Epithelial cell of esophagus (primary cell): Measurements from ENCODE around the gene COL16A1.

Source experiments
- DNase-seq: peaks from one replicate; pipeline ENCODE4 v3.0.0; 2010; ENCODE audit warnings: low read depth
- H3K4me3 ChIP-seq: 2 replicates; pipeline ENCODE4 v1.5.1; 2011; ENCODE audit warnings: mild to moderate bottlenecking, low read length, control low read depth
- CTCF ChIP-seq: IDR thresholded peaks from 2 replicates; pipeline ENCODE4 v1.5.1; 2011; ENCODE audit warnings: low read depth, mild to moderate bottlenecking, low read length, control low read depth, inconsistent platforms; ENCODE audit not compliant: insufficient read depth; ENCODE audit errors: missing control alignments

Gene COL16A1

GRCh38 chr1:31644560-31645273 lies 59.1 kb downstream of the COL16A1 start, which contains the start of gene PEF1:
Gene PEF1 (minus strand): TSS chr1:31644876. CDS start chr1:31644864, 12 bp downstream.
- peak within 1 kb of the TSS; percentile 93 for H3K4me3 ChIP-seq
- peak; percentile 99 for DNase-seq
- no peak for TF ChIP-seq CTCF

- peak overlapping the region; percentile 93 for H3K4me3 ChIP-seq
- DNase-seq = peak; percentile 66
- no peak for TF ChIP-seq CTCF
These were observed 59.7 kb downstream of the COL16A1 start for GRCh38 chr1:31643976-31644559.

- no peak overlapping the region for H3K4me3 ChIP-seq
- no peak for DNase-seq
- TF ChIP-seq CTCF = no peak
These were observed 60.9 kb downstream of the COL16A1 start for GRCh38 chr1:31642897-31643296.

- DNase-seq = no peak
- TF ChIP-seq CTCF = no peak
- no peak overlapping the region for H3K4me3 ChIP-seq
These were observed 61.5 kb downstream of the COL16A1 start for GRCh38 chr1:31642366-31642765.

- no peak for DNase-seq
- H3K4me3 ChIP-seq = no peak overlapping the region
- peak; percentile 11 for TF ChIP-seq CTCF
These were observed 62.9 kb downstream of the COL16A1 start for GRCh38 chr1:31640964-31641363.

GRCh38 chr1:31640179-31640578 lies 63.6 kb downstream of the COL16A1 start:
- H3K4me3 ChIP-seq = no peak overlapping the region
- TF ChIP-seq CTCF = no peak
- peak; percentile 9 for DNase-seq
